WTC11 (cell line): ENCODE data around the gene CNIH3. TPM values are rescaled to one million over a fixed set of nuclear protein-coding genes. Genes with fewer than 3 reads are reported as not detected.

Experiments used
- ATAC-seq: fragments of 200-7000 bp; cut with Tn5 transposase; 2 replicates; pipeline ENCODE4 v1.10.0; 2021; ENCODE audit warnings: mild to moderate bottlenecking, moderate library complexity
- CTCF ChIA-PET: fragments of 300-600 bp; sonication (Branson Sonifier 250); formaldehyde crosslinking; loops from one replicate; lab custom pipeline; 2021; ENCODE audit warnings: antibody characterized with exemption; lab: Charles Lee
- POLR2A ChIA-PET: fragments of 350-600 bp; sonication (Branson Sonifier 250); formaldehyde crosslinking; loops from one replicate; lab custom pipeline; 2021; ENCODE audit warnings: antibody characterized with exemption; lab: Charles Lee
- DNase-seq: peaks from one replicate; pipeline ENCODE4 v3.0.0; 2021; ENCODE audit warnings: low spot score
- H3K27ac Mint-ChIP-seq: 2 replicates; pipeline ENCODE4 v1.8.0; 2021; ENCODE audit warnings: mixed read lengths
- H3K27me3 Mint-ChIP-seq: 2 replicates; pipeline ENCODE4 v1.8.0; 2021; ENCODE audit warnings: low read depth, mild to moderate bottlenecking, moderate library complexity, mixed read lengths
- H3K36me3 Mint-ChIP-seq: 2 replicates; pipeline ENCODE4 v1.8.0; 2021; ENCODE audit warnings: mixed read lengths
- H3K4me1 Mint-ChIP-seq: 2 replicates; pipeline ENCODE4 v1.8.0; 2022; ENCODE audit warnings: mixed read lengths
- H3K4me3 Mint-ChIP-seq: 2 replicates; pipeline ENCODE4 v1.8.0; 2021; ENCODE audit warnings: mild to moderate bottlenecking, moderate library complexity, mixed read lengths
- H3K9me3 Mint-ChIP-seq: 2 replicates; pipeline ENCODE4 v1.8.0; 2021; ENCODE audit warnings: mixed read lengths
- CBFB ChIP-seq: sonication (generic); formaldehyde crosslinking; IDR thresholded peaks from 2 replicates; pipeline ENCODE4 v1.8.1; 2022; ENCODE audit warnings: mild to moderate bottlenecking, low read depth, missing genetic modification reagents
- ELF4 ChIP-seq: sonication (generic); formaldehyde crosslinking; IDR thresholded peaks from 2 replicates; pipeline ENCODE4 v1.8.1; 2022; ENCODE audit warnings: low read depth, mild to moderate bottlenecking, moderate library complexity, missing genetic modification reagents
- FOXK1 ChIP-seq: sonication (generic); formaldehyde crosslinking; IDR thresholded peaks from 2 replicates; pipeline ENCODE4 v1.8.0; 2022; ENCODE audit warnings: mild to moderate bottlenecking, moderate library complexity, missing genetic modification reagents
- GRHL2 ChIP-seq: fragments of 250-450 bp; sonication (Bioruptor Pico); IDR thresholded peaks from 2 replicates; pipeline ENCODE4 v1.8.0; 2022; ENCODE audit warnings: mild to moderate bottlenecking, moderate library complexity; ENCODE audit not compliant: insufficient replicate concordance, severe bottlenecking
- JAZF1 ChIP-seq: fragments of 250-450 bp; sonication (Bioruptor Pico); IDR thresholded peaks from 2 replicates; pipeline ENCODE4 v1.9.0; 2021; ENCODE audit warnings: moderate library complexity, mild to moderate bottlenecking, inconsistent platforms
- NR2C2 ChIP-seq: sonication (generic); formaldehyde crosslinking; IDR thresholded peaks from 2 replicates; pipeline ENCODE4 v1.8.0; 2022; ENCODE audit warnings: mild to moderate bottlenecking, missing genetic modification reagents
- PRRX2 ChIP-seq: fragments of 250-450 bp; sonication (Bioruptor Pico); IDR thresholded peaks from 2 replicates; pipeline ENCODE4 v1.8.0; 2021; ENCODE audit warnings: mild to moderate bottlenecking
- ZNF317 ChIP-seq: sonication (generic); formaldehyde crosslinking; IDR thresholded peaks from 2 replicates; pipeline ENCODE4 v1.8.1; 2023; ENCODE audit warnings: low read depth, mild to moderate bottlenecking, moderate library complexity, missing genetic modification reagents, borderline replicate concordance
- ZNF416 ChIP-seq: fragments of 250-450 bp; sonication (Bioruptor Pico); IDR thresholded peaks from 2 replicates; pipeline ENCODE4 v1.9.0; 2021; ENCODE audit warnings: mild to moderate bottlenecking, inconsistent platforms
- total RNA-seq: library from RNA; stranded (reverse); gene quantifications from 3 replicates; pipeline ENCODE4 v1.2.3, GENCODE V29; 2021
- TF ChIP-seq, protein P1 (sequence below): sonication (generic); formaldehyde crosslinking; IDR thresholded peaks from 2 replicates; pipeline ENCODE4 v1.8.1; 2023; ENCODE audit warnings: mild to moderate bottlenecking, missing genetic modification reagents
- TF ChIP-seq, protein P2 (sequence below): sonication (generic); formaldehyde crosslinking; IDR thresholded peaks from 2 replicates; pipeline ENCODE4 v1.8.1; 2022; ENCODE audit warnings: missing genetic modification reagents, borderline replicate concordance
- TF ChIP-seq, protein P3 (sequence below): sonication (generic); formaldehyde crosslinking; IDR thresholded peaks from 2 replicates; pipeline ENCODE4 v1.8.0; 2023; ENCODE audit warnings: missing genetic modification reagents
- TF ChIP-seq, protein P4 (sequence below): sonication (generic); formaldehyde crosslinking; IDR thresholded peaks from 2 replicates; pipeline ENCODE4 v1.8.1; 2022; ENCODE audit warnings: low read depth, missing genetic modification reagents, borderline replicate concordance
- TF ChIP-seq, protein P5 (sequence below): fragments of 250-450 bp; sonication (Bioruptor Pico); IDR thresholded peaks from 2 replicates; pipeline ENCODE4 v2.1.2; 2022; ENCODE audit warnings: mild to moderate bottlenecking, moderate library complexity
- TF ChIP-seq, protein P6 (sequence below): sonication (generic); formaldehyde crosslinking; IDR thresholded peaks from 2 replicates; pipeline ENCODE4 v1.8.1; 2023; ENCODE audit warnings: mild to moderate bottlenecking, missing genetic modification reagents
- TF ChIP-seq, protein P7 (sequence below): sonication (generic); formaldehyde crosslinking; IDR thresholded peaks from 2 replicates; pipeline ENCODE4 v1.8.1; 2023; ENCODE audit warnings: mild to moderate bottlenecking, moderate library complexity, missing genetic modification reagents
- TF ChIP-seq, protein P8 (sequence below): sonication (generic); formaldehyde crosslinking; IDR thresholded peaks from 2 replicates; pipeline ENCODE4 v1.8.1; 2022; ENCODE audit warnings: low read depth, mild to moderate bottlenecking, moderate library complexity, missing genetic modification reagents, borderline replicate concordance
- TF ChIP-seq, protein P9 (sequence below): sonication (generic); formaldehyde crosslinking; IDR thresholded peaks from 2 replicates; pipeline ENCODE4 v1.8.0; 2023; ENCODE audit warnings: mild to moderate bottlenecking, missing genetic modification reagents

CNIH3 gene
- total RNA-seq, 1 experiment from 2014 or later = 8.1 TPM

DNA sequence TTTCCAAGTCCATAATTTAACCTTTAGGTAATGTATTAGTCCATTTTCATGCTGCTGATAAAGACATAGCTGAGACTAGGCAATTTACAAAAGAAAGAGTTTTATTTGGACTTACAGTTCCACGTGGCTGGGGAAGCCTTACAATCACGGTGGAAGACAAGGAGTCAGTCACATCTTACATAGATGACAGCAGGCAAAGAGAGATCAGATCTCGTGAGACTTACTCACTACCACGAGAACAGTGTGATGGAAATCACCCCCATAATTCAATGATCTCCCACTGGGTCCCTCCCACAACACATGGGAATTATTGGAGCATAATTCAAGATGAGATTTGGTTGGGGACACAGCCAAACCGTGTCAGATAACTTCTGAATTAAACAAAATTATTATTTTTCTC lies 44.0 kb downstream of the CNIH3 start:
- H3K27me3 Mint-ChIP-seq = no peaks in the 10 kb centered on the region
- POLR2A ChIA-PET = no interaction called here
- DNase-seq (no peak), ATAC-seq (no peak)
- no peaks in the 10 kb centered on the region for H3K9me3 Mint-ChIP-seq
- CTCF ChIA-PET = interaction anchor here (1.7 kb wide), 1 partner anchor 191 kb away, joined by 3 read pairs; no protein-coding TSS in a partner anchor
- no peaks in the 10 kb centered on the region for H3K36me3 Mint-ChIP-seq
- H3K4me1 Mint-ChIP-seq = 0 out of 2 replicates have a peak, but pooled peaks cover 8% of the 10 kb centered on the region
- no peak overlapping the region for H3K4me3 Mint-ChIP-seq
- no peak overlapping the region for H3K27ac Mint-ChIP-seq
- TF ChIP-seq, protein P1, sequence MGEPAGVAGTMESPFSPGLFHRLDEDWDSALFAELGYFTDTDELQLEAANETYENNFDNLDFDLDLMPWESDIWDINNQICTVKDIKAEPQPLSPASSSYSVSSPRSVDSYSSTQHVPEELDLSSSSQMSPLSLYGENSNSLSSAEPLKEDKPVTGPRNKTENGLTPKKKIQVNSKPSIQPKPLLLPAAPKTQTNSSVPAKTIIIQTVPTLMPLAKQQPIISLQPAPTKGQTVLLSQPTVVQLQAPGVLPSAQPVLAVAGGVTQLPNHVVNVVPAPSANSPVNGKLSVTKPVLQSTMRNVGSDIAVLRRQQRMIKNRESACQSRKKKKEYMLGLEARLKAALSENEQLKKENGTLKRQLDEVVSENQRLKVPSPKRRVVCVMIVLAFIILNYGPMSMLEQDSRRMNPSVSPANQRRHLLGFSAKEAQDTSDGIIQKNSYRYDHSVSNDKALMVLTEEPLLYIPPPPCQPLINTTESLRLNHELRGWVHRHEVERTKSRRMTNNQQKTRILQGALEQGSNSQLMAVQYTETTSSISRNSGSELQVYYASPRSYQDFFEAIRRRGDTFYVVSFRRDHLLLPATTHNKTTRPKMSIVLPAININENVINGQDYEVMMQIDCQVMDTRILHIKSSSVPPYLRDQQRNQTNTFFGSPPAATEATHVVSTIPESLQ = no peak
- TF ChIP-seq, protein P2, sequence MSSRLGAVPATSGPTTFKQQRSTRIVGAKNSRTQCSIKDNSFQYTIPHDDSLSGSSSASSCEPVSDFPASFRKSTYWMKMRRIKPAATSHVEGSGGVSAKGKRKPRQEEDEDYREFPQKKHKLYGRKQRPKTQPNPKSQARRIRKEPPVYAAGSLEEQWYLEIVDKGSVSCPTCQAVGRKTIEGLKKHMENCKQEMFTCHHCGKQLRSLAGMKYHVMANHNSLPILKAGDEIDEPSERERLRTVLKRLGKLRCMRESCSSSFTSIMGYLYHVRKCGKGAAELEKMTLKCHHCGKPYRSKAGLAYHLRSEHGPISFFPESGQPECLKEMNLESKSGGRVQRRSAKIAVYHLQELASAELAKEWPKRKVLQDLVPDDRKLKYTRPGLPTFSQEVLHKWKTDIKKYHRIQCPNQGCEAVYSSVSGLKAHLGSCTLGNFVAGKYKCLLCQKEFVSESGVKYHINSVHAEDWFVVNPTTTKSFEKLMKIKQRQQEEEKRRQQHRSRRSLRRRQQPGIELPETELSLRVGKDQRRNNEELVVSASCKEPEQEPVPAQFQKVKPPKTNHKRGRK (CRISPR knock-in tag) = no peak
- TF ChIP-seq GRHL2 (CRISPR knock-in tag) = no peak
- TF ChIP-seq ELF4 = no peak
- no peak for TF ChIP-seq ZNF317 (CRISPR knock-in tag)
- TF ChIP-seq PRRX2 (CRISPR knock-in tag) = no peak
- TF ChIP-seq, protein P3, sequence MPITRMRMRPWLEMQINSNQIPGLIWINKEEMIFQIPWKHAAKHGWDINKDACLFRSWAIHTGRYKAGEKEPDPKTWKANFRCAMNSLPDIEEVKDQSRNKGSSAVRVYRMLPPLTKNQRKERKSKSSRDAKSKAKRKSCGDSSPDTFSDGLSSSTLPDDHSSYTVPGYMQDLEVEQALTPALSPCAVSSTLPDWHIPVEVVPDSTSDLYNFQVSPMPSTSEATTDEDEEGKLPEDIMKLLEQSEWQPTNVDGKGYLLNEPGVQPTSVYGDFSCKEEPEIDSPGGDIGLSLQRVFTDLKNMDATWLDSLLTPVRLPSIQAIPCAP = no peak
- TF ChIP-seq NR2C2 = no peak
- no peak for TF ChIP-seq FOXK1
- no peak for TF ChIP-seq JAZF1 (CRISPR knock-in tag)
- TF ChIP-seq, protein P4, sequence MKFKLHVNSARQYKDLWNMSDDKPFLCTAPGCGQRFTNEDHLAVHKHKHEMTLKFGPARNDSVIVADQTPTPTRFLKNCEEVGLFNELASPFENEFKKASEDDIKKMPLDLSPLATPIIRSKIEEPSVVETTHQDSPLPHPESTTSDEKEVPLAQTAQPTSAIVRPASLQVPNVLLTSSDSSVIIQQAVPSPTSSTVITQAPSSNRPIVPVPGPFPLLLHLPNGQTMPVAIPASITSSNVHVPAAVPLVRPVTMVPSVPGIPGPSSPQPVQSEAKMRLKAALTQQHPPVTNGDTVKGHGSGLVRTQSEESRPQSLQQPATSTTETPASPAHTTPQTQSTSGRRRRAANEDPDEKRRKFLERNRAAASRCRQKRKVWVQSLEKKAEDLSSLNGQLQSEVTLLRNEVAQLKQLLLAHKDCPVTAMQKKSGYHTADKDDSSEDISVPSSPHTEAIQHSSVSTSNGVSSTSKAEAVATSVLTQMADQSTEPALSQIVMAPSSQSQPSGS = no peak
- no peak for TF ChIP-seq ZNF416 (CRISPR knock-in tag)
- TF ChIP-seq CBFB (CRISPR knock-in tag) = no peak
- TF ChIP-seq, protein P5, sequence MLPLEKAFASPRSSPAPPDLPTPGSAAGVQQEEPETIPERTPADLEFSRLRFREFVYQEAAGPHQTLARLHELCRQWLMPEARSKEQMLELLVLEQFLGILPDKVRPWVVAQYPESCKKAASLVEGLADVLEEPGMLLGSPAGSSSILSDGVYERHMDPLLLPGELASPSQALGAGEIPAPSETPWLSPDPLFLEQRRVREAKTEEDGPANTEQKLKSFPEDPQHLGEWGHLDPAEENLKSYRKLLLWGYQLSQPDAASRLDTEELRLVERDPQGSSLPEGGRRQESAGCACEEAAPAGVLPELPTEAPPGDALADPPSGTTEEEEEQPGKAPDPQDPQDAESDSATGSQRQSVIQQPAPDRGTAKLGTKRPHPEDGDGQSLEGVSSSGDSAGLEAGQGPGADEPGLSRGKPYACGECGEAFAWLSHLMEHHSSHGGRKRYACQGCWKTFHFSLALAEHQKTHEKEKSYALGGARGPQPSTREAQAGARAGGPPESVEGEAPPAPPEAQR (CRISPR knock-in tag) = no peak
- TF ChIP-seq, protein P6, sequence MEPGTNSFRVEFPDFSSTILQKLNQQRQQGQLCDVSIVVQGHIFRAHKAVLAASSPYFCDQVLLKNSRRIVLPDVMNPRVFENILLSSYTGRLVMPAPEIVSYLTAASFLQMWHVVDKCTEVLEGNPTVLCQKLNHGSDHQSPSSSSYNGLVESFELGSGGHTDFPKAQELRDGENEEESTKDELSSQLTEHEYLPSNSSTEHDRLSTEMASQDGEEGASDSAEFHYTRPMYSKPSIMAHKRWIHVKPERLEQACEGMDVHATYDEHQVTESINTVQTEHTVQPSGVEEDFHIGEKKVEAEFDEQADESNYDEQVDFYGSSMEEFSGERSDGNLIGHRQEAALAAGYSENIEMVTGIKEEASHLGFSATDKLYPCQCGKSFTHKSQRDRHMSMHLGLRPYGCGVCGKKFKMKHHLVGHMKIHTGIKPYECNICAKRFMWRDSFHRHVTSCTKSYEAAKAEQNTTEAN (CRISPR knock-in tag) = no peak
- TF ChIP-seq, protein P7, sequence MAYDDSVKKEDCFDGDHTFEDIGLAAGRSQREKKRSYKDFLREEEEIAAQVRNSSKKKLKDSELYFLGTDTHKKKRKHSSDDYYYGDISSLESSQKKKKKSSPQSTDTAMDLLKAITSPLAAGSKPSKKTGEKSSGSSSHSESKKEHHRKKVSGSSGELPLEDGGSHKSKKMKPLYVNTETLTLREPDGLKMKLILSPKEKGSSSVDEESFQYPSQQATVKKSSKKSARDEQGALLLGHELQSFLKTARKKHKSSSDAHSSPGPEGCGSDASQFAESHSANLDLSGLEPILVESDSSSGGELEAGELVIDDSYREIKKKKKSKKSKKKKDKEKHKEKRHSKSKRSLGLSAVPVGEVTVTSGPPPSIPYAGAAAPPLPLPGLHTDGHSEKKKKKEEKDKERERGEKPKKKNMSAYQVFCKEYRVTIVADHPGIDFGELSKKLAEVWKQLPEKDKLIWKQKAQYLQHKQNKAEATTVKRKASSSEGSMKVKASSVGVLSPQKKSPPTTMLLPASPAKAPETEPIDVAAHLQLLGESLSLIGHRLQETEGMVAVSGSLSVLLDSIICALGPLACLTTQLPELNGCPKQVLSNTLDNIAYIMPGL (CRISPR knock-in tag) = no peak
- TF ChIP-seq, protein P8, sequence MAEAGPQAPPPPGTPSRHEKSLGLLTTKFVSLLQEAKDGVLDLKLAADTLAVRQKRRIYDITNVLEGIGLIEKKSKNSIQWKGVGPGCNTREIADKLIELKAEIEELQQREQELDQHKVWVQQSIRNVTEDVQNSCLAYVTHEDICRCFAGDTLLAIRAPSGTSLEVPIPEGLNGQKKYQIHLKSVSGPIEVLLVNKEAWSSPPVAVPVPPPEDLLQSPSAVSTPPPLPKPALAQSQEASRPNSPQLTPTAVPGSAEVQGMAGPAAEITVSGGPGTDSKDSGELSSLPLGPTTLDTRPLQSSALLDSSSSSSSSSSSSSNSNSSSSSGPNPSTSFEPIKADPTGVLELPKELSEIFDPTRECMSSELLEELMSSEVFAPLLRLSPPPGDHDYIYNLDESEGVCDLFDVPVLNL (CRISPR knock-in tag) = no peak
- TF ChIP-seq, protein P9, sequence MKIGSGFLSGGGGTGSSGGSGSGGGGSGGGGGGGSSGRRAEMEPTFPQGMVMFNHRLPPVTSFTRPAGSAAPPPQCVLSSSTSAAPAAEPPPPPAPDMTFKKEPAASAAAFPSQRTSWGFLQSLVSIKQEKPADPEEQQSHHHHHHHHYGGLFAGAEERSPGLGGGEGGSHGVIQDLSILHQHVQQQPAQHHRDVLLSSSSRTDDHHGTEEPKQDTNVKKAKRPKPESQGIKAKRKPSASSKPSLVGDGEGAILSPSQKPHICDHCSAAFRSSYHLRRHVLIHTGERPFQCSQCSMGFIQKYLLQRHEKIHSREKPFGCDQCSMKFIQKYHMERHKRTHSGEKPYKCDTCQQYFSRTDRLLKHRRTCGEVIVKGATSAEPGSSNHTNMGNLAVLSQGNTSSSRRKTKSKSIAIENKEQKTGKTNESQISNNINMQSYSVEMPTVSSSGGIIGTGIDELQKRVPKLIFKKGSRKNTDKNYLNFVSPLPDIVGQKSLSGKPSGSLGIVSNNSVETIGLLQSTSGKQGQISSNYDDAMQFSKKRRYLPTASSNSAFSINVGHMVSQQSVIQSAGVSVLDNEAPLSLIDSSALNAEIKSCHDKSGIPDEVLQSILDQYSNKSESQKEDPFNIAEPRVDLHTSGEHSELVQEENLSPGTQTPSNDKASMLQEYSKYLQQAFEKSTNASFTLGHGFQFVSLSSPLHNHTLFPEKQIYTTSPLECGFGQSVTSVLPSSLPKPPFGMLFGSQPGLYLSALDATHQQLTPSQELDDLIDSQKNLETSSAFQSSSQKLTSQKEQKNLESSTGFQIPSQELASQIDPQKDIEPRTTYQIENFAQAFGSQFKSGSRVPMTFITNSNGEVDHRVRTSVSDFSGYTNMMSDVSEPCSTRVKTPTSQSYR (CRISPR knock-in tag) = no peak
